Epithelial cell of prostate (primary cell): Measurements from ENCODE around the gene LRRC46.

Source experiments
- DNase-seq: peaks from one replicate; pipeline ENCODE4 v3.0.0-alpha.2; 2011; ENCODE audit warnings: low read depth, low spot score
- H3K27ac ChIP-seq: fragments of 450-650 bp; 2 replicates; pipeline ENCODE4 v1.5.1; 2017; ENCODE audit warnings: mild to moderate bottlenecking

The LRRC46 gene

GRCh38 chr17:47872019-47872650 lies 40.7 kb downstream of the LRRC46 start:
- H3K27ac ChIP-seq: no peak overlapping the region

DNA sequence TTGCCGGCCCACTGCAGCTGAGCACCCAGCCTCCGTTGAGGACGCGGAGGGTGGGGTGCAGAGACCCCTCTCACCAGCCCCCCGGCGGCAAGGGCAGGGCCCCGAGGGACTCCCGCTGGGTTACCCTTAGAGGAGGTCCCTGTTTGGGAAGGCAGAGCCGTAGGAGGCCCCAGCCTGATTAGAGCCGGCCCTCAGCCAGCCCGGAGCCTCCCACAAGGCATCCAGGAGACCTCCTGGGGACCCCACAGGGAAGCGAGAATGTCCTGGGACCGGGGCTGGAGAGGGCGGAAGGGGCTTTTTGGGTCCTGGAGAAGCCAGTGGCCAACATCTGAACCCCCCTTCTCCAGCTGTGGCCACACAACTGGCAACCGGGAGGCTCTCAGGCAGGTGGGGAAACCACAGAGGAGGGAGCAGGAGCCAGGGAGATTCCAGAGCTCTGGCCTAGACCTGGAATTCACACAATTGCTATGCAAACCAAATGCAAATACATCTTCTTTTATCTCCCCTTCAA lies 41.2 kb downstream of the LRRC46 start:
- H3K27ac ChIP-seq: no peak overlapping the region
- DNase-seq: no peak

More at GRCh38 chr17:47872019-47872650, 40.7 kb downstream of the LRRC46 start:
- DNase-seq: no peak

DNA sequence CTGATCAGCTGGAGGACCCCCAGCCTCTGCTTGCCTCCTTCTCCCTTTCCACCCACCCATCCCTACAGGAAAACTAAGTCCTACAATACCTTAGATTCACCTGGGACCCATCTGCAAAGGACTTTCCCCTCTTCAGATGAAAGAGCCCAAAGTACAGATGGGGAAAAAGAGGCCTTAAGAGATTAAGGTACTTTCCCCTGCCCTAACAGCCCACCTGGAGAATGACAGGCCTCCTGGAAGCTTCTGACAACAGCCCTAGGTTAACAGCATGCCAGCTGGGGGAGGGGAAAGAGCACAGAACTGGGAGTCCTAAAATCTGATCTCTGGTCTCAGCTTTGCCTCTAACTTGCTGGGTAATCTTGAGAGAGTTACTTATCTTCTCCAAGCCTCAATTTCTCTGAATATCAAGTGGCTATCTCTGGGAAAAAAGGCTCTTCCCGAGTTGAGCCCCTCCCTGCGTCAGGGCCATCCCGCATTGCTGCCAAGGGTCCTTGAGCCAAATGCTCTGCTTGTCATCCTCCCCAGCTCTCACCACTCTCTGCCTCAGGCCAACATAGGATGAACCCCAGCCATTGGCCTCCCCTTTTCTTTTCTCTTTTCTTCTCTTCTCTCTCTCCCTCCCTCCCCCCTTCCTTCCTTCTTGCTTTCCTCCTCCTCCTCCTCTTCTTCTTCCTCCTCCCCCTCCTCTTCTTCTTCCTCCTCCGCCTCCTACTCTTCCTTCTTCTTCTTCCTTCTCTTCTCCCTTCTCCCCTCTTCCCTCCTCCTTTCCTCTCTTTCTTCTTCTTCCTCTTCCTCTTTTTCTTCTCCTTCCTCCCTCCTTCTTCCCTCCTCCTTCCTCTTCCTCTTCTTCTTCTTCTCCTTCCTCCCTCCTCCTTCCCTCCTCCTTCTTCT lies 42.0 kb downstream of the LRRC46 start:
- H3K27ac ChIP-seq: no peak overlapping the region
- no peak for DNase-seq

DNA sequence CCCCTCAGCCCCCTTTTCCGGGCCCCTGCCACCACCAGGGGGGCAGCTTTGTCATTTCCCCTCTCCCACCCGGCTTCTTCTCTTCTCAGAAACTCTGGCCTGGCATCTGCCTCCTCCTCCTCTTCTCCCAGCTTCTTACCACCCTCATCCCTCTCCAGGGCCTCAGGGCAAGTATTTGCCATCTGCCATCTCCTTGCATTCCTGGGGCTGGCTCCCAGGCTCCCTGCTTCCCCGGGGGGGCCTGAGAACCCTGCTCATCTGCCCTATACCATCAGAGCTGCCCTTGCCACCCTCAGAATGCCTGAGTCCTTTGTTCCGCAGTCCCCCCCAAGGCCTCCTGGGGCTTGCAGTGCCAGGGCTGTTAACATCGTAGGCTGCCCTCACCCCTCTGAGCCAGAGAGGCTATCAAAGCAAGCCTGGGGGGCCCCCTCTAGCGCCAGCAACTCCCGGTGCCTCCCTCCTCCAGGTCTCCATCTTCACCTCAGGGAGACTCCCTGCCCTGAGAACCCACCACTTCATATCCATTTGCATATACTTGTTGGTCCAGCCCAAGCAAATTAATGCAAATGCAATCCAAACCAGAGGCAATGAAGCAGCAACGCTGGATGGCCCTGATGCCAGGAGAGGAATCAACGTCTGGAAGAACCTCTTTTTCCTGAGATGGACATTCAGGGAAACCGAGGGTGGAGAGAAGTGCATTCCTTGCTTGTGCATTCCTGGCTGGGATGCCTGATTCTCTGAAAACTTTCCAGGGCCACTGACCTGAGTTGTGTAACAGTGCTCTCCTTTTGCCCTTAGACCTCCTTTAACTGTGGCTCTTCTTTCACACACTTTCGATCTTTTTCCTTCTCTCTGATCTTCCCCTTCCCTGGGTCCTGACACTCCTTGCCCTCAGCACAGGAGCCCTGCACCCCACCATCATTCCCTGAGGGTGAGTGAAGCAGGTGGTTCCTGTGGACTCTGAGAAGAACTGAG lies 43.8 kb downstream of the LRRC46 start:
- H3K27ac ChIP-seq: no peak overlapping the region
- no peak for DNase-seq

DNA sequence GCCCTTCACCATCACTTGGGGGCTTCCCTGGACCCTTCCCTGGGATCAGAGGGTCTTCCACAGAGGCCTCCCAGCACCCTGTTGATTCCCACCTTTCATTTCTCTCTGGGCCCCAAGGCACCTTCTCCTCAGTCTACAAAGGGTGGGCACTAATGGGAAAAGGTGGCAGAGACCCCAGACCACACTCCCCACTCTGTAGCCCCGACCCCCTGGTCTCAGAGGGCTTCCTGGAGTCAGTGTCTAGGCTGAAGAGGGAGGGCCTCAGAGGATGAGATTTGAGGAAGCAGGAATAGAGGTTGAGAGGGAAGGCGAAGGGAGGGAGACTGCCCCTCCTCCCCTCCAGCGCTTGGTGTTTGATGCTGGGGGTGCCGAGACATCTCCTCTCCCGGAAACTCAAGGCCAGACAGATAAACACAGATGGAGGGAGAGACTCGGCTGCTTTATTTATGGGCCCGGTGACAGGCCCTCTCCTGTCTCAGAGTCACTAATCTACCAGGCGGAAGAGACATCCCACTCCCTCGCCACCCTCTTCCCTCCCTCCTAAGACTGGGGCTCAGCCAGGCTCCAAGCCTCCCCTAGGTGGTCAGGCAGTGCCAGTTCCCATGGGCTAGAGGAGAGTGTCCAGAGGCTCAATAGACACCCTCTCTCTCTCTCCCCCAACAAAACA lies 46.0 kb downstream of the LRRC46 start:
- no peak for DNase-seq
- H3K27ac ChIP-seq: no peak overlapping the region

DNA sequence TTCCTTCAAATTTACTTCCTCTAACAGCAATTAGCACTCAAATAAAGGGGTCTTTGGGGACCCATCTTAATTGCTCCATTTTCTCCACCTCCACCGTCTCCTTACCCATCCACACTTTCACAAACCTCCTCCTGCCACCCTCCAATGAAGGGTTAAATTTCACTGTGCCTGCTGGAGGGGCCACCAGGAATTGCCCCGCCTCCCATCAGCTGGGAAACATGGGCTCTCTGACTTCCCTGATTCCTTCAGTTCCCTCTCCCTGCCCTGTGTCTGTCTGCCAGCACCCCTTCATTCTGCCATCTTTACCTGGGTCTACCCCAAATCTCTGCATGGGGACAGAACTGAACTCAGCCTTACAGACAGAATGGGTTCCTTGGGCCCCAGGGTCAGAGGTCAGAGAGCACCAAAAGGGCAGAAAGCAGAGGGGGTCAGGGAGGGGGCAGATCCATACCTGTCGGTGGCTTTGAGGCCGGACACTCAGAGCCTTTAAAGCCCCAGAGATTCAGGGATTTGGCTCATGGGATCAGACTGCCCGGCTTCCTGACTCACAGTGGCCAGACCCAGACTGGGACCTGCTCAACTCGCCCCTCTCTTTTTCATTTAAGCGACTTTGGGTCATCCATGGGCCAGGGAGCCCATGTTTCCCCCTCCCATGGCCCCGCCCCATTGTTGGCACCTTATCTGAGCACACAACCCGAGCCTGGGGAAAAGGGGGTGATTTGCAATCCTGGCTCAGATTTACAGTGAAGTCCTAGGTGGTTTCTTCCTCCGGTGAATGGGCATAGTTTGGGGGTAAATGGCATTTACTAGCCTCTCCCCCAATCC lies 46.9 kb downstream of the LRRC46 start:
- DNase-seq: no peak
- no peak overlapping the region for H3K27ac ChIP-seq

DNA sequence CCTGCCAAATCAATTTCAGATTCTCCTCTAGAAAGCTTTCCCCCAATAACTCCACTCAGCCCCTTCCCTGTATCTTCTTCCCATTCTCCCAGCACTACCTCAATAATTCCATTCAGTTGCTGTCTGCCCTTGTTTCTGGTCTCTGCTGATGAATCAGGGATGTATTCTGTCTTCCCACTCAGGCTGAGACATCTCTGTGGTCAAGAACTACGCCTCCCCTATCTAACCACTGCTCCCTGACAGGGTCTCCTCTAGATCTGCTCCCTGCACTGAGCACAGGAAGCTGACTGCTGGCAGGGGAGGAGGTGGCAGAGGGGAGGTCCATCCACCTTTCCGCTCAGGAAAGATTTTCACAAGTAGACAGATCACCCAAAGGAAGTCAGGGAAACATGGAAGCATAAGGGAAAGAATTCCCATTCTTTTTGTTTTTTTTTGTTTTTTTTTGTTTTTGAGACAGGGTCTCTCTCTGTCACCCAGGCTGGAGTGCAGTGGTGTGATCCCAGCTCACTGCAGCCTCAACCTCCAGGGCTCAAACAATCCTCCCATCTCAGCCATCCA lies 47.6 kb downstream of the LRRC46 start:
- H3K27ac ChIP-seq: no peak overlapping the region
- no peak for DNase-seq

DNA sequence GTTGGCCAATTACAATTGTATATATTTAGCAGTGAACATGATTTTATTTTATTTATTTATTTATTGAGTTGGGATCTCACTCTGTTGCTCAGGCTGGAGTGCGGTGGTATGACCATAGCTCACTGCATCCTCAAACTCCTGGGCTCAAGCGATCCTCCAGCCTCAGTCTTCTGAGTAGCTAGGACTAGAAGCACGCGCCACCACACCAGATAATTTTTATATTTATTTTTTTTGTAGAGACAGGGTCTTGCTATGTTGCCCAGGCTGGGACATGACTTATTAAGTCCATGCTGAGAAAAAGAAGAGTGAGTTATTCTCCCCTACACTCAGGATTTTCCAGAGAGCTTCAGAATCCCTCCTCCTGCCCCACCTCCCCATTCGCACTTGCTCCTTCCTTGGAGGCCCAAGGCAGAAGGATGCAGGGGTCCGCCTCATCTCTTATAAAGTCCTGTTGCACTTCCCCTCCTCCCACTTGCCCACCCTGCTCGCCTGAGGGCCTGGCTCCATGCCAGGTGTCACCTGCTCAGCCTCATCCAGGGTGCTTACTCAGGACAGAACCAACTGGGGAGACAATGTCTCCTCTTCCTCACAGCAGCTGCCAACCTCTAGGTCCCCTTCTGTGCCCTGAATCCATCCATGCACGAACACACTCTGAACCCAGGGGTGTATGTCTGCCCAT lies 48.4 kb downstream of the LRRC46 start:
- no peak for DNase-seq

DNA sequence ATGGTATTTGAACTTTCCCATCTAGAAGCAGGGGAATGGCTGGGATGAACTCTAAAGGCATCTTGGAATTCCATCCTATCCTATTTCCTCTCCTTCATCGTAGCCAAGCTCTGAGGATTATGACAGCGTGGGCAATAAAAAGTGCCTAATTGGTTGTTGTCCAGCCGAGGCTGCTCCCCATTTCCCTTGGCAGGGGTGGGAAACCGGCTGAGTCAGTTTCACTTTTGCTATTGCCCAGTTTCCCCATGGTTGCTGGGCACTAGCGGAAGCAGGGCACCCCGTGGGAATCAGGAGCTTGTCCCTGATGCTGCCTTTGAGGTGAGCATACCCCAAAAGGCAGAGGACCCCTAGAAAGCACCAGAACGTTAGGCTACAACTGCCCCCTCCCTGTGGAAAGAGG lies 50.8 kb downstream of the LRRC46 start:
- H3K27ac ChIP-seq: no peak overlapping the region
- DNase-seq: no peak

More for the DNA sequence above, 48.4 kb downstream of the LRRC46 start:
- no peak overlapping the region for H3K27ac ChIP-seq

- no peak for DNase-seq
- no peak overlapping the region for H3K27ac ChIP-seq
Measured at GRCh38 chr17:47882695-47883588, 51.5 kb downstream of the LRRC46 start.

- no peak overlapping the region for H3K27ac ChIP-seq
- no peak for DNase-seq
Measured at GRCh38 chr17:47883589-47884426, 52.3 kb downstream of the LRRC46 start.

GRCh38 chr17:47884427-47884740 lies 52.9 kb downstream of the LRRC46 start:
- no peak overlapping the region for H3K27ac ChIP-seq

DNA sequence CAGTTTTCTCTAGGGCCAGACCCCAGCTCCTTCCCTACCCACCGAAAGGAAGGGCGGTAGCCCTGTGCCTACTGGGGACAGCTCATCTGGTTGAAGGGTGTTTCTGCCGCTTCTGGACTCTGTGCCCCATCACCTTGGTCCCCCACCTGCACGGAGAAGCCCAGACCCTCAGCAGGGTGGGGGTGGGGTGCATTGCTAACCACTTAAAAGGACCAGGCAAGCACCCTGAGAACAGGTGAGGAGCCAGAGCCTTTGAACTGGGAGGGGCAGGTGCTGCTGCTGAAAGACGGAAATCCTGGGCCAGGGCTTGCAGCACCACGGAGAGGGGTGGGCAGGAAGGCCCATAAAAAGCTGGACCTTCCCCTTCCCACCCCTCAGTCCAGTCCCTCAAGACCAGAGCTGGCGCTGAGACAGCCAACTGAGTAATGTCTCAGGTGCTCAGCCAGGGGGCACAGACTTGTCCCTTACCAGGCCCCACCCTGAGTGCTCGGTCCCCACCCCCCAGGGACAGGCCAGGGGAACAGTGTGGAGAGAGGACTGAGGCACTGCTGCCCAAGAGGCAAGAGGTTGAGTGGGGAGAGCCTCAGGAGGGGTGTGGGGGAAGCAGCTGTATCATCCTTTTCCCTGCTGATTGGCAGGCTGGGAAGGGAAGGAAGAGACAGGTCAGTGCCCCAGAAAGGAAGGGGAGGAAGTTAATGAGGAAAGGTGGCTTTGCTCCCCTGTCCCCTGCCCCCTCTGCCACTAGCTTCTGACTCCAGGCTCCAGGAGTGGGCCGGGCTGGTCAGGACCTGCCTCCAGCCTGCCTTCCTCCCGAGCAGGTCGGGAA lies 53.6 kb downstream of the LRRC46 start:
- no peak for DNase-seq
- H3K27ac ChIP-seq: no peak overlapping the region

More at GRCh38 chr17:47884427-47884740, 52.9 kb downstream of the LRRC46 start:
- DNase-seq: no peak
